Sciatic nerve (tissue), 2 donors: ENCODE results near the gene ADARB2. TPM values are rescaled to one million over a fixed set of nuclear protein-coding genes. Genes with fewer than 3 reads are reported as not detected.

Experiments
- ATAC-seq: fragments of 200-7000 bp; cut with Tn5 transposase; one replicate; pipeline ENCODE4 v1.9.1; 2020; ENCODE audit warnings: mild to moderate bottlenecking, moderate library complexity
- DNase-seq: peaks from one replicate; pipeline ENCODE4 v3.0.0-alpha.2; 2020; ENCODE audit warnings: low spot score
- intact Hi-C: fragments of 100-400 bp; cut with DNase I; formaldehyde crosslinking; loops from one replicate; pipeline ENCODE4 v1.14.2; 2022
- total RNA-seq: library from RNA; stranded (reverse); fragmentation: NEBNext Ultra II Directional; extraction: Animal tissue kit (Norgen Biotek cat#: 25700); gene quantifications from one replicate; pipeline ENCODE4 v1.2.1, GENCODE V29; 2021
- donor health status: DM: no; HTN: no; CAD: no.
- donor health status: DM: no; HTN: no; CAD: no.

The ADARB2 gene
- total RNA-seq, 1 donor from 2014 or later = 1.9 TPM

DNA sequence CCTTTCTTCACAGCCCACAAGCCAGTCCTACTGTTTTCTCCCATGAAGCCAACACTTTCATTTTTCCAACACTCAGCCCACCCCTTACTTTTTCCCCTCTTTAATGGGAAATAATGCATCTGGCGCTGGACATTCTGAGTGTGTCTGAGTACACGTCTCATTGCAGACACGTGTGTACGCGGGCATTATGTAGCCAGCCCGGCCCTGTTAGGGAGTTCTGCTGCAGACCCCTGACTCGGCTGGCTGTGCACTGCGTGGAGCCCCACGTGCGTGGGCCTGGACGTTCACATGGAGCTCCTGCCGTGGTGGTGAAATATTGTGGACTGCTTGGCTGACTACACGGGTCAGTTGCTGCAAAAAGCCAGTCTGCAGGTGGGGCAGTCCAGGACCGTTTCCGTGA lies 233.0 kb downstream of the ADARB2 start:
- no peak for ATAC-seq
- intact Hi-C loops = no loop called here
- no peak for DNase-seq

DNA sequence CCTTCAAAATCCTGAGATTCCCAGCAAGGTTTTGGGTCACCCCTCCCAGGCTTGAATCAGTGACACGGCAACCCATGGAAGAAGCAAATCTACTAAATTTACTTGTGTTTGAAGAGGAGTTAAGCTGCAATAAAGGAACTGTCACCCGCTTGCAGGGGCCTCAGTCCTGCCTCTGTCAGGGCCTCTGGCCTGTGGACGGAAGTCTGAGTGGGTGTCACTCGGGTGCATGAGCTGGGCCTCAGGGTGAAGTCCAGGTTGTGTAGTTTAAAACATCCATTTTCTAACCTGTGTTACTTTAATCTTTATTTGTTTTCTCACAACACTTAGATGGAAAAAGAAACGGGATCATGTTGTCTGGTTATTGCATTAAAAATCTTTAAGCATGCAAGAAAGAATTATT lies 234.9 kb downstream of the ADARB2 start:
- ATAC-seq (no peak), DNase-seq (no peak)
- intact Hi-C loops = no loop called here

DNA sequence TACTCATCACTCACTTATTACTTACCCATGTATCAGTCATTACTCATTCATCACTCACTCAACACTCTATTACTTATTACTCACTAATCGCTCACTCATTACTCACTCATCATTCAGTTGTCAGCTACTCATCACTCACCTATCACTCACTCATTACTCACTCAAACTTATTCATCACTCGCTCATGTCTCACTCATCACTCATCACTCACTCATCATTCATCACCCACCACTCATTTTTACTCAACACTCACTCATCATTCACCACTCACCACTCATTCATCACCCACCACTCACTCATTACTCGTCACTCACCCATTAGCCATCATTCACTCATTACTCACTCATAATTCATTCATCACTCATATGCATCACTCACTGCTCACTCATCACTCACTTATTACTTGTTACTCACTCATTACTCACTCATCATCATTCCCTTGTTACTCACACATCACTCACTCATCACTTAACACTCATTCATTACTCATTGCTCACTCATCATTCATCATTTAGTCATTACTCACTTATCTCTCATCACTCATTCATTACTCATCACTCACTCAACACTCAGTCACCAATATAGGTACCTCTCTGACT lies 237.9 kb downstream of the ADARB2 start:
- ATAC-seq = no peak
- DNase-seq = no peak
- intact Hi-C loops = no loop called here

GRCh38 chr10:1498746-1499358 lies 238.5 kb downstream of the ADARB2 start:
- intact Hi-C loops = no loop called here

GRCh38 chr10:1495915-1496517 lies 241.3 kb downstream of the ADARB2 start:
- no peak for ATAC-seq
- intact Hi-C loops = no loop called here
- DNase-seq = no peak

More at GRCh38 chr10:1498746-1499358, 238.5 kb downstream of the ADARB2 start:
- no peak for ATAC-seq
- DNase-seq = no peak

DNA sequence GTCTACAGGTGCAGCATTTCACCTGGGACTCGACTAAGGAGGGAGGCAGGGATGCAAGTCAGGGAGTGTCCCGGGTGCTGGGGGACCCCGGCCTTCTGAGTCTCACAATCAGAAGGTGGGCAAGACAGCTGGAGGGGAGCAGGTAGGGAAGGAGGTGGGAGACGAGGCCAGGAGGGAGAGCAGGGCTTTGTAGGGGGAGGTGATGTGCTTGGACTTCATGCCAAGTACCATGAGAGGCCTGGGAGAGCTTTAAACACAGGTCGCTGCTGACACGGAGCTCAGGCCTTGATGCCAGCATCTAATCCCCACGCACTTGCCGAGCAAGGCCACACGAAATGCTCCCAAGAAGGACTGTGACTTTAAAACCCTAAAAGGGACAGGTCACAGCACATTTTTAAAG lies 244.7 kb downstream of the ADARB2 start:
- ATAC-seq (no peak), DNase-seq (no peak)
- intact Hi-C loops = no loop called here

GRCh38 chr10:1491901-1492300 lies 245.4 kb downstream of the ADARB2 start:
- no peak for ATAC-seq
- DNase-seq = no peak
- intact Hi-C loops = no loop called here

DNA sequence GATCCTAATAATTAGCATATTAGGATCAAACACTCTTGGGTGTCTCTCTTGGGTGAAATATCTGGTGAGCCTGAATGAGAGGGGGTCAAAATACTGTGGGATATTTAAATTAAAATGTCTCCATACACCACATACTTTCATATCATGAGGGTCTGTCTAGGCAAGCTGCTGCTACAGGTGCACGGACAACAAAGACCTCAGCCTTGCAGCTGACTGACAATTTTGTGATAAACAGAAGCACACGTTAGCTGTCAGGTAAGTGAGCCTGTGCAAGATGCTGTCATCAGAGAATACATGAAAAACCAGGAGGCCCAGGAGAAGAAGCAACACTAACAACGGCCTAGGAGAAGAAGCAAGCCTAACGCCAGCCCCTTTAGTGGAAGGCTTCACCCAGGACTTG lies 247.5 kb downstream of the ADARB2 start:
- DNase-seq = no peak
- intact Hi-C loops = no loop called here
- ATAC-seq = no peak

DNA sequence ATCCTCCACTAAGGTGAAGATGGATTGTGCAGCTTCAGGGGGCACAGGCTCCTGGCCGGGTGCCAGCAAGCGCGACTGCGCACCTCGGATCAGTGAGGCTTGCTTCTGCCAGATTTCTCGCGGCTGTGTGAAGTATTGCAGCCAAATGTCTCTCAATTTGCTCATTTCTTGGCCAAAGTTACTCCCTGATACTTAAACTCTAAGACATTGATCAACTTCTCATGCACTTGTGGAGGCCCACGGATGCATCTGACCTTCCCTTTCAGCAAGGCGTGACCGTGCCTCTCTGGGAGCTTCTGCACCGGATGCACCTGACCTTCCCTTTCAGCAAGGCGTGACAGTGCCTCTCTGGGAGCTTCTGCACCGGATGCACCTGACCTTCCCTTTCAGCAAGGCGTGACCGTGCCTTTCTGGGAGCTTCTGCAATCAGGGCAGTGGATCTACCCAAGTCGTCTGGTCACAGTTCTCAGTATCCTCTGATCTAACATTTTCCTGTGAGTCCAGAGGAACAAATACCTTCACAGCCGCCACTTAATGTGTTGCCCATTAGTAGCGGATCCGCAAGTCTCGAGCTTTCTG lies 248.3 kb downstream of the ADARB2 start:
- ATAC-seq = no peak
- DNase-seq = no peak
- intact Hi-C loops = no loop called here

DNA sequence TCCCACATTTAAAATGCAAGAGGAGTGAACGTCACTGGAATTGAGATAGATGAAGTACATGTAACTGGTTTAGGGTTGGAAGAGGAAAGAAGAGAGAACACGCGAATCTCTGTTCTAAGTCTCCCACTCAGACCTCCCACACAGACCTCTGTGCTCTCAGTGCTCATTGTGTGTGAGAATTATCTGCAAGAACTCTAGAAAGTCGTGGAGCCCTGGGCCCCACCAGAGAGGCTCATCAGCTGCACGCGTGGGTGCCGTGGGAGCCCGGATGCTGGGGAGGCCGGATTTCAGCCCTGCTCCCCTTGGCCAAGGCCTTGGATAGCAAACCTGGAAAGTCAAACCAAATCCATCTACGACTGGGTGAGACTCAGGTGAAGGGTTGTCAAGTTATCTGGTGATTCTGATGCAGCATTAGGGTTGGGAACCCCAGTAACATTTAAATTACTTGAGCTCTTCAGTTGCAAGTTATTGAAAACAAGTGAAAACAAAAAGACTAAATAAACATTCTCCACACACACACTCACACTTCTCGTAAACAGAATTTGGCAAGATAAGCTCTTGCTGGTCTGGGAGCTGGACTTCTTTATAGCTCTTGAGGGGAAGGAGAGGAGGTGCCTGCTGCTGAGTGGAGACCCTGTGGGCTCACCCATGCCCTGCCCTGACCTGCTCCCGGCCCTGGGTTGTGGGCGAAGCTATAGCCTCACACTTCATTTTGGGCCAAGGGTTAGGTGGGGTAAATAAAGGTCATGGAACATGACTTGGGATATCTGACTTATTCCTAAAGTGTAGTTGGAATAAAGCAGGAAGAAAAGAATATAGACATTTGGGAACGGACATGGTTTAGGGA lies 250.3 kb downstream of the ADARB2 start:
- intact Hi-C loops = no loop called here
- peak; percentile 57 for ATAC-seq

GRCh38 chr10:1485357-1485756 lies 252.0 kb downstream of the ADARB2 start:
- ATAC-seq (no peak), DNase-seq (no peak)
- intact Hi-C loops = no loop called here

More for the DNA sequence above, 250.3 kb downstream of the ADARB2 start:
- DNase-seq = no peak

GRCh38 chr10:1483826-1484225 lies 253.5 kb downstream of the ADARB2 start:
- ATAC-seq (no peak), DNase-seq (no peak)
- intact Hi-C loops = no loop called here

- DNase-seq = no peak
- no peak for ATAC-seq
Observed at GRCh38 chr10:1483246-1483645, 254.1 kb downstream of the ADARB2 start.

DNA sequence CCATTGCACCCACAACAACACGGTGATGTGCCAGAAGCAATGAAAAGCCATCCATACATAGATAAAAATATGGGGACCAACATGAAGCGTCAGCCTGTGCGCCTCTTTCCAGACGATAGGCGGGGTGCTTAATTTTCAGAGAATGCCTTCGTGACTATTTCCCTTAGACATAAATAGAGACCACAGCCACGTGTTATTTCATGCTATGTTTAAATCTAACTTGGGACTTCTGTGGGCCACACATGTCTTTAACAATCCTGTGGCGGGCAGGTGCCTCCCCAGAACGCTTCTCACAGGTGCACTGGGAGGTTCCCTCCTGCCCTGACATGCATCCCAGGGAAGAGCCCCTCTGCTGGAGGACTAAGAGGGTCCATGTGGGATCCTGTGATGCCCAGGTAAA lies 259.7 kb downstream of the ADARB2 start:
- ATAC-seq = no peak
- no peak for DNase-seq
- intact Hi-C loops = no loop called here

More at GRCh38 chr10:1483246-1483645, 254.1 kb downstream of the ADARB2 start:
- intact Hi-C loops = no loop called here

DNA sequence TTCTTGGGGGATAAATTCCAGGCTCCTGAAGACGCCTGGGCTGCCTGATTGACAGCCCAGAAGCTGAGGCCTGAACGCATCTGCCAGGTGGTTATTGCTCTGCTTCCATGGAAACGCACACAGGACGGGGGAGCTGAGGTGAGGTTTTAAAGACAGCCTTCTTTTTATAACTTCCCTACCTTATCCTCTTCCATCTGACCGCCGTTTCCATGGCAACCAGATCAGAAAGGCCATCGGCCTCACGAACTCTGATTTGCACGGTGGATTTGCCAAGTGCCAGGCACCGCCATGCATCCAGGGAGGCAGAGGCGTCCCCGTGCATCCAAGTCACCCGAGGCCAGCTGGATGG lies 260.9 kb downstream of the ADARB2 start:
- intact Hi-C loops = no loop called here
- DNase-seq = no peak
- ATAC-seq = no peak

- DNase-seq (no peak), ATAC-seq (no peak)
- intact Hi-C loops = no loop called here
Observed at GRCh38 chr10:1475771-1476454, 261.4 kb downstream of the ADARB2 start.

GRCh38 chr10:1475098-1475591 lies 262.2 kb downstream of the ADARB2 start:
- ATAC-seq (no peak), DNase-seq (no peak)
- intact Hi-C loops = no loop called here

DNA sequence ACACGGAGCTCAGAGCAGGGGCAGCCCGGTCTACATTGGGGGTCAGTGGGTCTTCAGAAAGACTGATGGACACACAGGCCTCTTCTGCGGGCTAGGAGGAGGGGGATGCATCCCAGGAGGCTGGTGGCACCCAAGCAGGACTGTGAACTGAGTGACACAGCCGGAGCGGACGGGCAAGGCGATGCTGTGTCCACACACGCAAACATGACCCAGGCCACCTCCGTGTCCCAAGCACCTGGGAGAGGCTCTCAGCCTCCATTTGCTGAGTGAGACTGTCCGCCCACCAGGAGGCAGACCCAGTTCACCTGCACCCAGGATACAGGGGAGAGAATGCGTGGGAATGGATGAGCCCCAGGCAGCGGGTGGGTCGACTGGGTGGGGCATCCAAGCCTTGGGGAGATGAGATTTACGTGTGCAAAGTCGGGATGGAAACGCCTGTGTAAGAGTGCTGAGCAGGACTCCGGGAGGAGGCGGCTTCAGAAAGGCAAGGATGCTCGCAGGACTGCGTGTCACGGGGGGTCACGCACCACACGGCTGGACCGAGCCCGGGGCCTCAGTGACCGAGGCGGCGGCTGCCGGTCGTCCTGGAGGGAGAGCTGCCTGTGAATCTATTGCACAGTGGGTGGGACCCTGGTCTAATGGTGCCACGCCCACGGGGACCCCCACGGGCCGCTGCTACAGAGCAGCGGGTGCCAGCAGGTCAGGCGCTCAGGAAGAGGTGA lies 262.8 kb downstream of the ADARB2 start:
- ATAC-seq = no peak
- no peak for DNase-seq
- intact Hi-C loops = no loop called here
